ENCODE measurements around the gene ZNF823.

Gene ZNF823

DNA sequence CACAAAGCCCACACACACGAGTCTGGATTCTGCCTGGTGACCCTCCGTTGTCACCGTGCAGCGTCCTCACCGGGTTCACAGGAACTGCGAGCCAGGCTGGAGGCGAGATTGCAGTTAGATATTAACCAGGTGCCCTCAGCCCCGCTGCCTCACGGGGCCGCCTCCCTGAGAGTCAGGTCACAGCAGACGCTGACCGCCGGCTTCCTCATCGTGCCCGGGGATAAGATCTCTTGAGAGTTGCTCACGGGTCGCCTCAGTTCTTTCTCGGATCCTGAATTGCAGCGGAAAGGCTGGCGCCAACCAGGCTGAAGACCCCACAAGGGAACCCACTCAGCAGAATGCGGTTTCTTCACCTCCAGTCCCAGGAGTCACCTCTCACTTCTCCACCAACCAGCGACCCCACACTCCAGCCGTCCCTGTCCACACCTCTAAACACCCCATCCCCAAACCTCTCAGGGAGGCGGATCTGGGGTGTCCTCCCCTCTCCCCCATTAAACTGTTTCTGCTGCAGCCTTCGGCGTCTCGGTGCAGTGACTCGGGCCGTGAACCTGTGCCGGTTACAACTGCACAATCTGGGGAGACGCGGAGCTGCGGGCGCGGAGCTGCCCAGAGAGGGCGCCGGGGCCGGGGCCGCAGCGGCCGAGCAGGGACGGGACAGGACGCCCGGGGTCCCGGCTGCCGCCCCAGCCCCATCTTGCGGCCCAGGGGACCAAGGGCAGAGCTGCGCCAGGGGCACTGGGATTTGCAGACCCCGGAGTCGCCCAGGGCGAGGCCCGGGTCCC, 591 bp downstream of the ZNF823 start:
- DNase-seq (ENCODE audit: low read depth, low spot score) = no peak

DNA sequence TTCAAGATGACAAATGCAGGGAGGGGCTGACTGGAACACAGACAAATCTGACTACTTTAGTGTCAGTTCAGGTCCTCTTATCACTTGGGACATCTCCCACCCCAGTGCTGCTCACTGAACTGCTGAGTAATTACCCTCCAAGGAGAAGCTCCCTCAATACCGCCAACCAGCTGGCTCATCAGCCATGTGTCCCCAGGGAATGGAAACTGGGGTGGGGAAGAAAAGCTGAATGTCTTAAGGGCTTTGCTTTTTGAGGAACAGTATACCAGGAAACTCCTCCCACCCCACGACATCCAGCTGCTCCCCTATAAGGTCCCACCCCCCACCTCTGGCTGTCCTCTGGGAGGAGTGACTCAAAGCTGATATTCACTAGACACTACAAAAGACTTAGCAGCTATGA, 2.0 kb downstream of the ZNF823 start:
- no peak for DNase-seq (ENCODE audit: low read depth, low spot score)

DNA sequence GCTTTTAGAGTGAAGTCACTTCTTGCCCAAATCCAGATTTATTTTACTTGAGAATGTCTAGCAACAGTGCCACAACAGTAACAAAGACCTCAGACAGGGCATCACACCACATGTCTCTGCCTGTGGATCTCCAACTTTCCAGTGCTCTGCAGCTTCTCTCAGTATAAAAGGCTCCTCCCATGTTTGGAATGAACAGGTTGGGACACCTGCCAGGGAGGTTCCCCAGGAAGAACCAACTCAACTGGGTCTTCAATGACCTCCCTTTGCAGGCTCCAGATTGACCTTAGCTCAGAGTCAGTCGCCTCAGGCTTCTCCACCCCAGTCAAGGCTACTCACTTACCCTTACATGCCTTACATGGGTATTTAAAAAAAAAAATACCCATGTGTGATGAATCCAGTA, 3.4 kb downstream of the ZNF823 start:
- no peak for DNase-seq (ENCODE audit: low read depth, low spot score)

DNA sequence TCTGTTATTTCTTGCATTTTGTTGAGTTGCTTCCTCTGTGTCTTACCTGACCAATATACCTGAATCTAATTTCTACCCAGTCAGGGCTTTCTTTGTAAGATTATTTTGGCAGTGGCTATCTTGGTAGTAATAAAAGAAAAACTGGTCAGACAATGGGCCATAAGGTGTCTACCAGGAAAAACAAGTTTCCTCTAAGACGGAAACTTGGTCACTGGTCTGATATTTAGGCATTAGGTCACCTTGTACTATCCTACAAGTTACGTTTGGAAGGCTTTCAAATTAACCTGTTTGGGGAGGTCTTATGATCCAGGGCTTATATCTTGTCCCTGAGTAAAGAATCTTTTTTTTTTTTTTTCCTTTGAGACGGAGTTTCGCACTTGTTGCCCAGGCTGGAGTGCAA, 9.2 kb downstream of the ZNF823 start:
- DNase-seq (ENCODE audit: low read depth, low spot score) = no peak

DNA sequence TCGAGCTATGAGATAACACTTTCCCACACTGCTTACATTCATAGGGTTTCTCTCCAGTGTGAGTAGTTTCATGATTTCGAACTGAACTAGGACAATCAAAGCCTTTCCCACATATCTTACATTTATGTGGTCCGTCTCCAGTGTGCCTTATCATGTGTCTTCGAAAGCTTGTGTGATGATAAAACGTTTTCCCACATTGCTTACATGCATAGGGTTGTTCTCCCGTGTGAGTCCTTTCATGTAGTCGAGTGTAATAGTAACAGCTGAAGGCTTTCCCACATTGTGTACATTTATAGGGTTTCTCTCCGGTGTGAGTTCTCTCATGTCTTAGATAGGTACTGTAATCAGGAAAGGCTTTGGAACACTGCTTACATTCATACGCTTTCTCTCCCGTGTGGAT, 16.3 kb downstream of the ZNF823 start:
- no peak for DNase-seq (ENCODE audit: low read depth, low spot score)

DNA sequence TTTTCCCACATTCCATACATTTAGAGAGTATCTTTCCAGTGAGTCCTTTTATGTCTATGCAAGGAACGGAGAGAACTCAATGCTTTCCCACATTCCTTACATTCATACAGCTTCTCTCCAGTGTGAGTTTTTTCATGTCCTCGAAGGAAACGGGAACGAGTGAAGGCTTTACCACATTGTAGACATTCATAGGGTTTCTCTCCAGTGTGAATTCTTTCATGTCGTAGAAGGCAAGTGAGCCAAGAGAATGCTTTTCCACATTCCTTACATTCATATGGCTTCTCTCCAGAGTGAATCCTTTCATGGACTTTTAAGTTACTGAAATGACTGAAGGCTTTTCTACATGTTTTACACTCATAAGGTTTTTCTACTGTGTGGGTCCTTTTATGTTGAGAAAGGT, 17.1 kb downstream of the ZNF823 start:
- DNase-seq (ENCODE audit: low read depth, low spot score) = no peak

DNA sequence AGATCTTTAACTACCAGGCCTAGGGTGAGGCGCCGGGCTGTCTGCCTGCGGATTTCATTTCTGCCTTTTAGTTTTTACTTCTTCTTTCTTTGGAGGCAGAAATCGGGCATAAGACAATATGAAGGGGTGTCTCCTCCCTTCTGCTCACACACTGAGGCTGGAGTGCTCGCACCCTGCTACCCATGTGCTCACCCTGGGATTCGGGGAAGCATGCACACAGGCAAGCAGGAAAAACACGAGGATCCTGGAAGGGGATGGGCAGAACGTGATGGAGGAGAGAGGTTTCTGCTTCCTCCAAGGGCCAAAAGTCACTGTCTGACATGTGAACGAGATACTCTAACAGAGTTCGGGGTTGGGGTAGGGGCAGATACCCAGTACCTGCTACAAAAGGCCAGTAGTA, 28.4 kb downstream of the ZNF823 start:
- DNase-seq (ENCODE audit: low read depth, low spot score) = no peak

DNA sequence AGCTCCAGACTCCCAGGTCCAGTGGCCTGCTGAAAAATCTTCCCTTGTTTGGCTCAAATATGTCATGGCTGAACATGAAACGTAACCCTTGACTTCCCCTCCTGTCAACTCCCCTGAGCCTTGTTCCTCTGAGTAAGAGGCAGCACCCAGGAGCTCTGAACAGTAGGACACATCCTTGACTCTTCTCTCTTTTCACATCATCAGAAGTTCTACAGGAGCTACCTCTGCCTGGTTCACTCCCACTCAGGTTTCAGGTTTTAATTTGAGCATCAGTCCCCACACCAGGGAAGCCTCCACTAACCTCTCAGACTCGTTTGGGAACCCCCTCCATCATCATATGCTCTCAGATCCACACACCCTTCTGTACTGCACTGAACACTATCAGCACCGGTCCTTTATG, 30.3 kb downstream of the ZNF823 start:
- no peak for DNase-seq (ENCODE audit: low read depth, low spot score)

DNA sequence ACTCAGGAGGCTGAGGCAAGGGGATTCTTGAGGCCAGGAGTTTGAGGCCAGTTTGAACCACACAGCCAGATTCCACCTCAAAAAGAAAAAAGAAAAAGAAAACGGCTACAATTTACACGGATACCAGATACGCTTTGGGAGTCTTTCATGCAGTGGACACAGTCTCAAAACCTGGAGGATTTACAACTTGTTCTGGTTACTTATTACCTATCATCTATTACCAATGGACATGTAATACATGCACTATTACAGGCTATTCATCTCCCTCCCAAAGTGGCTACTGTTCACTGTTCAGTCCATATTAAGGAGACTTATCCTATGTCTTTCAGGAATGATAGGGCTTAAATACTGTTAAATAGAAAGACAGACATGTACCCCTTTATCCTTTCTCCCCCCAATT, 33.3 kb downstream of the ZNF823 start:
- DNase-seq (ENCODE audit: low read depth, low spot score) = no peak

DNA sequence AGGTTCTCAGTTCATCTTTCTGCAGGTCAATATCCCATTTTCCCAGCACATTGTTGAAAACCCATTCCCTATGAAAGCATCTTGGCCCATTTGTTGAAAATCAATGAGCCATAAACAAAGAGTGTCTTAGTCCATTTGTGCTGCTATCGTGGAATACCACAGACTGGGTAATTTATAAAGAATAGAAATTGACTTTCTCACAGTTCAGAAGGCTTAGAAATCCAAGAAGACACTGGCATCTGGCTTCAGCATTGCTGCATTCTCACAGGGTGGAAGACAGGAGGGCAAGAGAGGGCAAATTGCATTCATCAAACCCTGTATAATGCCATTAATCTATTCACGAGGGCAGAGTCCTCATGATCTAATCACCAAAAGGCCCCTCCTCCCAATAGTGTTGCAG, 34.1 kb downstream of the ZNF823 start:
- DNase-seq (ENCODE audit: low read depth, low spot score) = no peak

DNA sequence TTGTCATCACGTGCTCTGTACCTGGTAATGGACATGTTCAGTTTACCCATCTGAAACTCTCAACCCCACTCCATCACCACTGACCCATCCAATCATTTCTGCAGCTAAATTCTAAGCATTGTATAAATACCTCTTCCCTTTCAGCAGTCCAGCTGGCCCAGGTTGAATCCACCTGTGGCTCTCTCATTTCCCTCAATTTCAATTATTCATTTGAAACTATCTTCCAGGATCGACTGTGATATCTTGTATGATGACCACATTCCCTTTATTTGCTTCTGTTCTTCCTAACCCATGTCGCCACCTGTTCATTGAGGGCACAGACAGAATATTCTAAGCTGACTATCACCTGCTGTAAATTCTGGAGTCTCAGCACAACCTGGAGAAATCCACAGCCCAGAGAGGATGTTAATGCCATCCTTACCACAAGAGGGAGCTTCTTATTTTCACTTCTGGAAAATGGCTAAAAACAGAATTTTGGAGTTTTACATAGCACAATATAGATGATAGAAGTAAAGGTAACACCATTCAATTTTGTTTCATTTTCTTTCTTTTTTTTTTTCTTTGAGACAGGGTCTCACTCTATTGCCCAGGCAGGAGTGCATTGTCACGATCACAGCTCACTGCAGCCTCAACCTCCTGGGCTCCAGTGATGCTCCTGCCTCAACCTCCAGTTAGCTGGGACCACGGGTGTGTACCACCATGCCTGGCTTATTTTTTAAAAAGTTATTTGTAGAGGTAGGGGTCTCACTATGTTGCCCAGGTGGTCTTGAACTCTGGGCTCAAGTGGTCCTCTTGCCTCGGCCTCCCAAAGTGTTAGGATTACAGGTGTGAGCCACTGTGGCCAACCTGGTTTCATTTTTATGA, 38.6 kb downstream of the ZNF823 start:
- DNase-seq (ENCODE audit: low read depth, low spot score) = no peak

DNA sequence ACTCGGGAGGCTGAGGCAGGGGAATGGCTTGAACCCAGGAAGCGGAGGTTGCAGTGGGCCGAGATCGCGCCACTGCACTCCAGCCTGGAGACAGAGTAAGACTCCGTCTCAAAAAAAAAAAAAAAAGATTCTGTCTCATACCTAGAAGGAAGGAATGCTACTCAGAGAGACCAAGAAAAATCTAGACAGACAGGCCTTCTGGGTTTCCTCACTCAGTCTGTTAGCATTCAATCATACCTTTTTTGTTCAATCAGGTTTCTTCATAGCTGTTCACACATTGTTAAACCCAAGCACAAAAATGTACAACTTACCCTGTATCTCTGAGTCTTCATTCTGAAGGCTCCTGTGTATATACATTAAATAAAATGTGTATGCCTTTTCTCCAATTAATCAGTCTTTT, 40.5 kb downstream of the ZNF823 start:
- DNase-seq (ENCODE audit: low read depth, low spot score) = no peak

DNA sequence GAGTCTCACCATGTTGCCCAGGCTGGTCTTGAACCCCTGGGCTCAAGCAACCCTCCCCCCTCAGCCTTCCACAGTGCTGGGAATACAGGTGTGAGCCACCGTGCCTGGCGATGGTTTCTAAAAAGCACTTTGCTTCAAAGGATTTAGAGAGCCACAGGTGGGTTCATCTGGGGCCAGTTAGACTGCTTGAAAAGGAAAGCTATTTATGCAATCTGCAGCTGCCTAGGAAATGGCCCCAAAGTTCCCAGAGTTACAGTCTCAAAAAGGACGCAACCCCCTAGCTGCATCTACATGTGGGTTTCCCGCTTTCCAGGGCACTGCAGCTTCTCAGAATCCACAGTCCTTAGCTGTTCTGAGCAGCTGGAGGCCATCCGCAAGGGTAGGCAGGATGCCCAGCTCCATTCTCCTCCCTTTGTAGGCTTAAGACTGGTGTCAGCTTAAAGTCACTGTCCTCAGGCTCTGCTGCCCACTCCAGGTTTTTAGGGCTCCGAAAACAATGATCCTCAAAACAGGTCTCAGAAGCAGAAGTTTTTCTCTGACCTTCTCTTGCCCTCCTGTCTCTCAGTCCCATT, 41.4 kb downstream of the ZNF823 start:
- DNase-seq (ENCODE audit: low read depth, low spot score) = no peak

DNA sequence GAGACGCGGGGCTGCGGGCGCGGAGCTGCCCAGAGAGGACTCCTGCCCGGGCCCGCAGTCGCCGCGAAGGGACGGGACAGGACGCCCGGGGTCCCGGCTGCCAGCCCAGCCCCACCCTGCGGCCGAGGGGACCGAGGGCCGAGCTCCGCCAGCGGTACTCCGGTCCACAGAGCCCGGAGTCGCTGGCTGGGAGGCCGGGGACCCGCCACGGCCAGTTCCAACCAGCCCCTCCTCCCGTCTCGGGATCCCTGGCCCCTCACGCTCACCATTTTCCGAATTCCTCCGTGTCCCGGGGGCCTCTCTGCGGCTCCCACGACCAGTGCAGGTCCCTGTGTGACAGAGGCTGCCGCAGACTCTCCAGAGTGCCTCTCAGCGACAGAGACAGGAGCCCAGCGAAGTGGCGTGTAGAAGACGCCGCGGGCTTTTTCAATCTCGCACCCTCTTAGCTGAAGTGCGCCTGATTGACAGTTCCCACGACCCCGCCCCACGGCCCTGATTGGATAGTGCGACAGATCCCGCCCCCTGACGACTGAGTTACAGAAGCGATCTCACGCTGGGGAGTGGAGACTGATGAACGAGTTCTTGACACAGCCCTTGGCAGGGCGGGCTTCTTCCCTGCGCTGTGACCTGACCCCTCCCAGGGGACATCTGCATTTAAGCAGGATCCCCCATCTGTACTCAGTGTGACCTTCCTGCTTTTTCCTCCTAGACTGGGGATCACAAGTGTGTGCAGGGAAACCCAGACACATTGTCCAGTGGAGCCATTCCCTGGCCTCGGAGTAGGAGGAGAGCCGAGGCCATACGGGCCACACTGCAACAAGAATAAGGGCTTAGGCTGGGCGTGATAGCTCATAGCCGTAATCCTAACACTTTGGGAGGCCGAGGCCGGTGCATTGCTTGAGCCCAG, 44.0 kb downstream of the ZNF823 start:
- peak; percentile 51 for DNase-seq (ENCODE audit: low read depth, low spot score)

DNA sequence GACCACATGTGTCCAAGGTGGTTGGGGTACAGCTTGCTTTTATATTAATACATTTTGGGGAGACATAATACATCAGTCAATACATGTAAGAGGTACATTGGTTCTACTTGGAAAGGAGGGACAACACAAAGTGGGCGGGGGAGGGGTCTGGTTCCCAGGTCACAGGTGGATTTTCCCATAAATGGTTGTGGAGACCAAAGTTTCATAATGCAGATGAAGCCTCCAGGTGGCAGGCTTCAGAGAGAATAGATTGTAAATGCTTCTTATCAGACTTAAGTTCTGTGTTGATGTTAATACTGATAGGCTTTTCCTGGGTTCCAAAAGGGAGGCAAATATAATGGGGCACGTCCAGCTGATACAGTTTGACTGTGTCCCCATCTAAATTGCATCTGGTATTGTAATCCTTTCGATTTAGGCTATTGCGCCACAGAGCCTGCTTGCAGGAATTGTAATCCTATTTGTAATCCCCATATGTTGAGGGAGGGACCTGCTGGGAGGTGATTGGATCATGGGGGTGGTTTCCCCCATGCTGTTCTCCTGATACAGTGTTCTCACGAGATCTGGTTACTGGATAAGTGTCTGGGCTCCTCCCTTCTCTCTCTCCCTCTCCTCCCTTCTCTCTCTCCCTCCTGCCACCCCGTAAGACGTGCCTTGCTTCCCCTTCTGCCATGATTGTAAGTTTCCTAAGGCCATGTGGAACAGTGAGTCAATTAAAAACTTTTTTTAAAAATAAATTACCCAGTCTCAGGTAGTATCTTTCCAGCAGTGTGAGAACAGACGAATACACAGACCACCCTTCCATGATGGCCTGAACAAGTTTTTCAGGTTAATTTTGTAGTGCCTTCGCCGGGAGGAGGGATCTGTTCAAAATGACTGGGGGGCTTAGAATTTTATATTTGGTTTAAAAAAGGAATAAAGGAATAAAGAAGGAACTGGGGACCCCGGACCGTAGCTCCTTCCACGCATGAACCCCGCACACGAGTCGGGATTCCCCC, 44.9 kb downstream of the ZNF823 start:
- no peak for DNase-seq (ENCODE audit: low read depth, low spot score)

DNA sequence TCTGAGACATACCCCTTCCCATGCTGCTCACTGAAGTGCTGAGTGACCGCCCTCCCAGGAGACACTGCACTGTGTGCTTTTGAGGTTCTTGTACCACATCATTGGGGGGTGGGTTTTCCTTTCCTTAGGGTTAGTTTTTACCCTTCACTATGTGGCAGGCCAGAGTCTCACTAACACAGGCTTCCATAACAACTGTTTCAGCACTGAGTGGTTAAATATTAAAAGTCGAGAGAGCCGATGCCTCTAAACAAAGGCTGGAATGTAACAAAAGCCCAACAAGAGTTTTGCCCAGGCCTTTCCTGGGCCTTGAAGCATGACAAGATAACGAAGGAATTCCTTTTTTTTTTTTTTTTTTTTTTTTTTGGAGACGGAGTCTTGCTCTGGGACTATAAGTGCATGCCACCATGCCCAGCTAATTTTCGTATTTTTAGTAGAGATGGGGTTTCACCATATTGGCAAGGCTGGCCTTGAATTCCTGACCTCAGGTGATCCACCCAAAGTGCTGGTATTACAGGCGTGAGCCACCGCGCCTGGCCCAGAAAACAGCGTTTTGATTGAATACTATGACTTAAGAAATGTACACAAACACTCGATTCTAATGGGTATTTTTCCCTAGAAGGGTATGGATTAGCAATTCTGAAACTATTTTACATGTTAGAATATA, 46.5 kb downstream of the ZNF823 start:
- DNase-seq (ENCODE audit: low read depth, low spot score) = no peak

DNA sequence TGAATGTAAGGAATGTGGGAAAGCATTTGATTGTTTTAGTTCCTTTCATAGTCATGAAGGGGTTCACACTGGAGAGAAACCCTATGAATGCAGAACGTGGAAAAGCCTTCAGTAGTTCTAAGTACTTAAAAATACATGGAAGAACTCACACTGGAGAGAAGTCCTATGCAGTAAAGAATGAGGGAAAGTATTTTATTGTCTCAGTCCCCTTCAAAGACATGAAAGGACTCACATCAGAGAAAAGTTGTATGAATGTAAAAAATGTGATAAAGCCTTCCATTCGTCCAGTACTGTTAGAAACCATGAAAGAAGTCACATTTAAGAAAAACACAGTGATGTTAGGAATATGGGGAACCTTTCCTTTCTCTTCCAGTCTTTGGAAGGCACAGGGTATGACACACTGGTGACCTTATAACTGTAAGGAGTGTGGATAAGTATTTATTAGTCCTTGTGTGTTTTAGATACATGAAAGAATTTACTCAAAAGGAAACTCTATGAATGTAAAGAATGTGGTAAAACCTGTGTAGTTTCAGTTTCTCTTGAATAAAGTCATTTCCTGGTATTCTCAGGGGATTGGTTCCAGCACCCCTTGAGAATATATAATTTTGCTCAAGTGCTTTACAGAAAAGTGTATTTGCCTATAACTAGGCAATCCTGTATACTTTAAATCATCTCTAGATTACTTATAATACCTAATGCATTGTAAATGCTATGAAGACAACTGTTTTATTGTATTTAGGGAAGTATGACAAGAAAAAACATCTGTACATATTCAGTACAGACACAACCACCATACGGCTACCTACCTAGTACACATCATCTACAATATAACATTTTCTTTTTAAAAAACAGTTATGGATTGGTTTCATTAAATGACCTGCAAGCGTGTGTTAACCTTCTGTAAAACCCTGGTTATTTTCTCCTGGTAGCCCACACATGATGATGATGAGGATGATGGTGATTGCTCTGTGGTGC, 52.8 kb downstream of the ZNF823 start:
- no peak for DNase-seq (ENCODE audit: low read depth, low spot score)

DNA sequence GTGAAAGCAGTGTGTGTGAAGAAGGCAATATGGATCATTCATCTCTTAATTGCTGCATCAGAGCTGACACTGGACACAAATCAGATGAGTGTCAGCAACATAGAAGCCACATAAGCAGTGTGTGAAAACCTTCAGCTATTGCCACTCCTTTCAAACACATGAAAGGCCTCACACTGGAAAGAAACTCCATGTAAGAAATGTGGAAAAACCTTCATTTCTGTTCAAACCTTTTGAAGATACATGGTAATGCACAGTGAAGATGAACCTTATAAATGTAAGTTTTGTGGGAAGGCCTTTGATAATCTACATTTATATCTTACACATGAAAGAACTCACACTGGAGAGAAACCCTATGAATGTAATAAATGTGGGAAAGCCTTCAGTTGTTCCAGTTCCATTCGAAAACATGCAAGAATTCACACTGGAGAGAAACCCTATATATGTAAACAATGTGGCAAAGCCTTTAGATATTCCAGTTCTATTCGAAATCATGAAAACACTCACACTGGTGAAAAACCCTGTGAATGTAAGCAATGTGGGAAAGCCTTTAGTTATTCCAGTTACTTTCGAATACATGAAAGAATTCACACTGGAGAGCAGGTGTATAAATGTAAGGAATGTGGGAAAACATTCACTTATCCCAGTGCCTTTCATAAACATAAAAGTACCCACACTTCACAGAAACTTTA, 53.6 kb downstream of the ZNF823 start:
- no peak for DNase-seq (ENCODE audit: low read depth, low spot score)

All from activated CD4-positive, CD25-positive, alpha-beta regulatory T cell treated with anti-CD3 and anti-CD28 coated beads, Interleukin-2, amount 50 U/mL, for 16 hours (primary cell).